AG04450 (cell line): ENCODE results near the gene STYK1. TPM values are rescaled to one million over a fixed set of nuclear protein-coding genes. Genes with fewer than 3 reads are reported as not detected.

Source experiments
- CTCF ChIA-PET: fragments of 300-600, 350-600 bp; formaldehyde crosslinking; extraction: SDS; loops from one replicate; lab custom pipeline; 2022; ENCODE audit warnings: antibody characterized with exemption, inconsistent platforms; lab: Charles Lee
- POLR2A ChIA-PET: fragments of 350-600 bp; formaldehyde crosslinking; extraction: SDS; loops from one replicate; lab custom pipeline; 2021; ENCODE audit warnings: antibody characterized with exemption, inconsistent platforms; lab: Yijun Ruan, JAX
- DNase-seq: peaks from one replicate; pipeline ENCODE4 v3.0.0-alpha.2; 2011; ENCODE audit warnings: low read depth, low spot score
- H3K27ac ChIP-seq: one replicate; pipeline ENCODE4 v1.5.1; 2012; ENCODE audit warnings: low read depth, low read length, control low read depth
- H3K27me3 ChIP-seq: one replicate; pipeline ENCODE4 v1.6.0; 2012; ENCODE audit warnings: low read length; ENCODE audit not compliant: control insufficient read depth, insufficient read depth
- H3K4me3 ChIP-seq: 2 replicates; pipeline ENCODE4 v1.5.1; 2011; ENCODE audit warnings: mild to moderate bottlenecking, low read depth, low read length, control low read depth
- H3K9me3 ChIP-seq: 2 replicates; pipeline ENCODE4 v1.5.1; 2012; ENCODE audit warnings: low read length; ENCODE audit not compliant: control insufficient read depth, insufficient read depth
- CTCF ChIP-seq: IDR thresholded peaks from 2 replicates; pipeline ENCODE4 v1.5.1; 2011; ENCODE audit warnings: low read depth, low read length, control low read depth, inconsistent platforms
- polyA plus RNA-seq: library from polyadenylated mRNA; depleted of rRNA; stranded (reverse); fragments of >200 nt; gene quantifications from 2 replicates; pipeline ENCODE4 v1.2.3, GENCODE V29; 2011

The STYK1 gene
- polyA plus RNA-seq, 1 experiment = 0.02 TPM

GRCh38 chr12:10705655-10706054 lies 31.8 kb upstream of the STYK1 start:
- H3K4me3 ChIP-seq = no peak overlapping the region
- DNase-seq = no peak
- CTCF ChIA-PET = interaction anchor here (0.5 to 1.5 kb wide), 3 partner anchors 31 to 469 kb away, joined by 3 to 4 read pairs (median 4); no protein-coding TSS in a partner anchor
- no peak overlapping the region for H3K27ac ChIP-seq
- POLR2A ChIA-PET = no interaction called here
- no peak for TF ChIP-seq CTCF
- no peaks in the 10 kb centered on the region for H3K27me3 ChIP-seq
- H3K9me3 ChIP-seq = no peaks in the 10 kb centered on the region

- ChIA-PET POLR2A (no interaction called here), CTCF (interaction anchor here (3.8 kb wide), 1 partner anchor 48 kb away, joined by 10 read pairs; no protein-coding TSS in a partner anchor)
- no peak for TF ChIP-seq CTCF
- no peak overlapping the region for H3K27ac ChIP-seq
- no peak overlapping the region for H3K4me3 ChIP-seq
- DNase-seq = no peak
- no peaks in the 10 kb centered on the region for H3K27me3 ChIP-seq
- H3K9me3 ChIP-seq = no peaks in the 10 kb centered on the region
Measured at GRCh38 chr12:10701843-10702242, 28.0 kb upstream of the STYK1 start.

DNA sequence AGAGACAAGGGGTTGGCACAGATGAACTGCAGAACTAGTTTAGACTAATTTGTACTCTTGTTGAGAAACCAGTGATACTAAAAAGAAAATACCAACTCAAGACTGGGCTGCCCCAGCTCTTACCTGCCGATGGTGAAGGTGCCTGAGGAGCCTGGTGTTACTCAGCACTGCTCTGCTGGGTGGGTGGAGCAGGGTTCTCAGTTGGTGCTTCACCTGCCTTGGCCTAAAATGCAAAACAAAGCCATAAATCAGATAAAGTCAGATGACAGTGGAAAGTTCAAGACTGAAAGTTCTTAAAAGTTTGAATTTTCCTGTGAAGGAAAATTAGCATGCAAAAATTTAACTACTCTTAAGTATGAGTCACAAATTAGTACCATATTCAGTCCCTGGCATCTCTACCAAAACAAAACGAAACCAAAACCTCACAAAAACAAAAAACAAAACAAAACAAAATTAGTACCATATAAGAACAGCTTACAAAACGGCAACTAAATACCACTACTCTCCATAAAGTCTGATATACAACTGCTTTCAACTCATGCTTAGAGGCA lies 27.4 kb upstream of the STYK1 start:
- no peak overlapping the region for H3K27ac ChIP-seq
- POLR2A ChIA-PET = no interaction called here
- TF ChIP-seq CTCF = no peak
- CTCF ChIA-PET = interaction anchor here (1.3 to 3.8 kb wide), 2 partner anchors 49 to 465 kb away, joined by 4 to 10 read pairs; no protein-coding TSS in a partner anchor
- no peaks in the 10 kb centered on the region for H3K9me3 ChIP-seq
- DNase-seq = no peak
- no peaks in the 10 kb centered on the region for H3K27me3 ChIP-seq
- no peak overlapping the region for H3K4me3 ChIP-seq

DNA sequence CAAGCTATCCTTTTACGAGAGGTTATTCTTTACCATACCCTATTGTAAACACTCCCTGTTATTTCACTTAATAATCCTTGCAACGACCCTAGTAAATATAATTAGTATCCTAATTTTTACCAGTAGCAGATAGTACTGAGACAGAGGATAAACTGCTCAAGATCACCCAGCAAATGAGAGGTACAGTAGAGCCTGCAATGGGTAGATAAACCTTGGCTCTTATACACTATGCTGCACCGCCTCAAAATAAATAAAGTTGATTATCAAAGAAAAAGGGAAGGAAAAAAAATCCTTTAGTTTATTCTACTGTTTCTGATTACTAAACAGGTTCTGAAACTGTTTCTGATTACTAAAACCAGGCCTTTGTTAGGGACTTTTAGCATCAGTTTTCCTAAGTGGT lies 26.7 kb upstream of the STYK1 start:
- POLR2A ChIA-PET = no interaction called here
- Histone ChIP-seq H3K27ac (no peak overlapping the region), H3K4me3 (no peak overlapping the region), H3K27me3 (no peaks in the 10 kb centered on the region), H3K9me3 (no peaks in the 10 kb centered on the region)
- CTCF ChIA-PET = interaction anchor here (1.3 to 3.8 kb wide), 2 partner anchors 49 to 464 kb away, joined by 4 to 10 read pairs; no protein-coding TSS in a partner anchor
- DNase-seq = no peak
- TF ChIP-seq CTCF = no peak

DNA sequence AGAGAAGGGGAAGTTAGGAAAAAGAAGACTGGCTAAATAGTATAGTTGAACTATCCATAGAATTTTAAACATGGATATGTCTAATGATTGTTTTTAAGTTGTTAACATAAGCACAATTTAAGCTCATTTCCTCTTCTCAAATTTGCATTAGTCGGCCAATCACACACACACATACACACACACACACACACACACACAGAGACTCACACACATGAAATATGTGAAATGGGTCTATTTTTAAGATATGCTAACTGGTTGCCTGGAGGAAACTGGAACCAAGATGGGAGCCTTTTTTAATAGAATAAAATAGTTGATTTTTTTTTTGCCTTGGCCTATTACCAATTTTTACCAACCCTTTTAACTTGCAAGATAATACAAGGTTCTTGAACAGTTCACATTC lies 24.0 kb upstream of the STYK1 start:
- no peak for TF ChIP-seq CTCF
- Histone ChIP-seq H3K27me3 (no peaks in the 10 kb centered on the region), H3K4me3 (no peak overlapping the region), H3K9me3 (no peaks in the 10 kb centered on the region), H3K27ac (no peak overlapping the region)
- POLR2A ChIA-PET = no interaction called here
- DNase-seq = no peak
- CTCF ChIA-PET = interaction anchor here (0.9 to 2.4 kb wide), 4 partner anchors 12 to 52 kb away, joined by 3 to 12 read pairs (median 4); no protein-coding TSS in a partner anchor
